Ishikawa (cell line): ENCODE measurements around the gene APOL2.

Source experiments
- CEBPB ChIP-seq: IDR thresholded peaks from 2 replicates; pipeline ENCODE4 v1.6.1; 2012
- CREB1 ChIP-seq: IDR thresholded peaks from 2 replicates; pipeline ENCODE4 v1.6.1; 2012; ENCODE audit warnings: low read depth
- EGR1 ChIP-seq: IDR thresholded peaks from 2 replicates; pipeline ENCODE4 v1.6.1; 2012
- EP300 ChIP-seq: IDR thresholded peaks from 2 replicates; pipeline ENCODE4 v1.6.1; 2012; ENCODE audit warnings: borderline replicate concordance
- FOXM1 ChIP-seq: IDR thresholded peaks from 2 replicates; pipeline ENCODE4 v1.6.1; 2012; ENCODE audit warnings: low read depth, borderline replicate concordance
- MAX ChIP-seq: IDR thresholded peaks from 2 replicates; pipeline ENCODE4 v1.6.1; 2012
- NFIC ChIP-seq: IDR thresholded peaks from 2 replicates; pipeline ENCODE4 v1.6.1; 2012
- RAD21 ChIP-seq: IDR thresholded peaks from 2 replicates; pipeline ENCODE4 v1.6.1; 2012; ENCODE audit warnings: low read depth
- REST ChIP-seq: IDR thresholded peaks from 2 replicates; pipeline ENCODE4 v1.6.1; 2012; ENCODE audit warnings: low read depth, mild to moderate bottlenecking
- TAF1 ChIP-seq: IDR thresholded peaks from 2 replicates; pipeline ENCODE4 v1.6.1; 2012; ENCODE audit warnings: low read depth, mild to moderate bottlenecking
- TCF12 ChIP-seq: IDR thresholded peaks from 2 replicates; pipeline ENCODE4 v1.6.1; 2012; ENCODE audit warnings: low read depth
- TEAD4 ChIP-seq: IDR thresholded peaks from 2 replicates; pipeline ENCODE4 v1.6.1; 2012
- USF1 ChIP-seq: IDR thresholded peaks from 2 replicates; pipeline ENCODE4 v1.6.1; 2012
- YY1 ChIP-seq: IDR thresholded peaks from 2 replicates; pipeline ENCODE4 v1.6.1; 2012; ENCODE audit warnings: low read depth
- ZBTB7A ChIP-seq: IDR thresholded peaks from 2 replicates; pipeline ENCODE4 v1.6.1; 2012; ENCODE audit warnings: low read depth

APOL2 gene

GRCh38 chr22:36196254-36197064, 42.9 kb downstream of the APOL2 start:
- peak; percentile 52; the same call in 1 of the 2 replicates for TF ChIP-seq EP300
- peak; percentile 60 for TF ChIP-seq NFIC
- 0 out of 2 replicates have a peak, but pooled peaks have one; percentile 44 for TF ChIP-seq ZBTB7A
- TF ChIP-seq FOXM1, result peak; percentile 57; the same call in 1 of the 2 replicates
- no peak for TF ChIP-seq USF1
- no peak for TF ChIP-seq REST
- TF ChIP-seq TEAD4, result peak; percentile 38; the same call in 1 of the 2 replicates

GRCh38 chr22:36194971-36195370, 44.4 kb downstream of the APOL2 start:
- TF ChIP-seq TEAD4 (no peak), RAD21 (peak; percentile 87), TCF12 (no peak), EP300 (no peak), ZBTB7A (no peak), YY1 (no peak), FOXM1 (no peak), REST (no peak)

- no peak for TF ChIP-seq TCF12
- no peak for TF ChIP-seq EP300
- no peak for TF ChIP-seq TEAD4
- no peak for TF ChIP-seq ZBTB7A
- TF ChIP-seq FOXM1, result no peak
- TF ChIP-seq MAX, result no peak
- TF ChIP-seq TAF1, result no peak
- TF ChIP-seq REST, result no peak
- no peak for TF ChIP-seq YY1
- TF ChIP-seq NFIC, result no peak
- TF ChIP-seq CEBPB, result no peak
- TF ChIP-seq CREB1, result no peak
- no peak for TF ChIP-seq EGR1
- TF ChIP-seq RAD21, result no peak
- TF ChIP-seq USF1, result no peak
These were observed 44.9 kb downstream of the APOL2 start for GRCh38 chr22:36194385-36194784.

- TF ChIP-seq CEBPB (no peak), CREB1 (no peak), MAX (no peak), EP300 (no peak), RAD21 (no peak), YY1 (no peak), EGR1 (no peak), TCF12 (no peak), TEAD4 (no peak), FOXM1 (no peak), USF1 (no peak), NFIC (no peak), ZBTB7A (no peak), TAF1 (no peak), REST (no peak)
These were observed 45.8 kb downstream of the APOL2 start for GRCh38 chr22:36193577-36193976.
